ENCODE data around the gene STAB1.

STAB1 gene

DNA sequence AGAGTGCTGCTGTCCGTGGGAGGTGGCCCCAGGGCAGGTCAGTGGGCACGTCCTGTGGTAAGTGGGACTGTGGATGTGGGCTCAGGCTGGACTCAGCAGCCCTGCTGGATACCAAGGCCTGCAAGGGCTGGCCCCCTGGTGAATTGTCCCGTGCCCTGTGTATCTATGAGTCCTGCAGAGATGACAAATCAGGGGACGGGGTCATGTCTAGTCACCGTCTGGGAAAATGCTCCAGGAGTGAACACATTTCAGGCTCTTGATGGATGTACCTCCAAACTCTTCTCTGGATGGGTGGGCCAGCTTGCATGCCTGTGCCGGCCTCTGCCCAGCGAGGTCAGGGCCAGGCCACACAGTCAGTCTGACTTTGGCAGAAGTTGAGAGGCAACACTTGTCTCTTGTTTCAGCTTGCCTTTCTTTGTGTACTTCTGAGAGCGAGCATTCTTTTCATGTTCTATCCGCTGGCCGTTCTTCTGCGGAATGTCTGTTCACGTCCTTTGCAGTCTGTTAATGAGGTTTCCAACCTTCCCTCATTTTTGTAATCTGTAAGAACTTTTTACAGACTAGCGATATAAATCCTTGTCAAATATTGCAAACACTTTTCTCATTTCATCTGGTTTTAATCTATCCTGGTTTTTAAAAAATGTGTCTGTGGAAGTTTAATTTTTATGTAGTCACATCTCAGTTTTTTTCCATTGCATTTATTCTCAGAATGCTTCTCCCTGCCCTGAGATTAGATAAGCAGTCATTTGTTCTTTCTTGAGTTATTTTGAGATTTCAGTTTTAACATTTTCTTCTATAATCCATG lies 11.4 kb upstream of the STAB1 start:
- DNase-seq (ENCODE audit: low spot score) = peak; percentile 66

DNA sequence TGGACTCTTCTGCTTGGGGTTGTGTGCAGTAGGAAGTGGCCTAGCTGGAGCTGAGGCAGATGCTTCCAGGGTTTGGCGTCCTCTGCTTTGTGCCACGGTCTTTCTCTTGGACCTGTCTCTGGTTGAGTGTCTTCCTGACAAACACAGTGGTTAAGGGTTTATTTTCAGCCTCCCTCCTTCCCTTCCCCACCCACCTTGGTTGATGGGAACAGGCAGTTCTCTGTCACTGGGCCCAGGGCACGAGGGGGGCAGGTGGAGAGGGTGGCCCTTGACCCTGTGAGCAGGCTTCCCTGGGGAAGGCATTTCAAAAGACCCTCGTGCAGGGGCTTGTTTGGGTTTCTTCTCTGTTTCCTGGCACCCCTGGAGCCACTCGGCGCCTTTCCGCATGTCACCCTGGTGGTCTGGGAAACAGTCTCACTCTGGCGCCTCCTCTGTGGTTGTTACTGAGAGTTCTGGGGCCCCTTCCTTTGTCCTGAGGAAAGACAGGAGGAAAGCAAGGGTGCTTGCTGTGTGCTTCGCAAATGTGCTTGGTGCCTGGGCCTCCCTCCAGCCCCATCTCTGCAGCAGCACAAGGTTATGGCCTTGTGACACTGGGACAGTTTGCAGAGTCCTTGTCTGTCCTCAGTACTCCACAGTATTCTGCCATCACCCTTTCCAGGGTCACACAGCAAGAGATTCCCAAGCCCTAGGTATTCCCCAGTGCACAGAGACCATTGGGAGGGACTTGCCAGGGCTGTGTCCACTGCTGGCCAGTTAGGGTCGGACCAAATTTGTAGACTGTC lies 10.3 kb upstream of the STAB1 start:
- no peak for DNase-seq (ENCODE audit: low spot score)

DNA sequence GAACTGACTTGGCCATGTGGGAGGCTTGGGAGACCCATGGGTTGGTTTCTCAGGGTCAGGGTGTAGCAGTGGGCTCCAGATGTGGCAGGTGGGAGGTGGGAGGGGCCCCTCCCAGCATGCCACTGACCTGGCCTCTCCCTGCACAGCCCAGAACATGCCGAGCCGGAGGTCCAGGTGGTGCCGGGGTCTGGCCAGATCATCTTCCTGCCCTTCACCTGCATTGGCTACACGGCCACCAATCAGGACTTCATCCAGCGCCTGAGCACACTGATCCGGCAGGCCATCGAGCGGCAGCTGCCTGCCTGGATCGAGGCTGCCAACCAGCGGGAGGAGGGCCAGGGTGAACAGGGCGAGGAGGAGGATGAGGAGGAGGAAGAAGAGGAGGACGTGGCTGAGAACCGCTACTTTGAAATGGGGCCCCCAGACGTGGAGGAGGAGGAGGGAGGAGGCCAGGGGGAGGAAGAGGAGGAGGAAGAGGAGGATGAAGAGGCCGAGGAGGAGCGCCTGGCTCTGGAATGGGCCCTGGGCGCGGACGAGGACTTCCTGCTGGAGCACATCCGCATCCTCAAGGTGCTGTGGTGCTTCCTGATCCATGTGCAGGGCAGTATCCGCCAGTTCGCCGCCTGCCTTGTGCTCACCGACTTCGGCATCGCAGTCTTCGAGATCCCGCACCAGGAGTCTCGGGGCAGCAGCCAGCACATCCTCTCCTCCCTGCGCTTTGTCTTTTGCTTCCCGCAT lies 7.9 kb upstream of the STAB1 start:
- no peak for DNase-seq (ENCODE audit: low spot score)

DNA sequence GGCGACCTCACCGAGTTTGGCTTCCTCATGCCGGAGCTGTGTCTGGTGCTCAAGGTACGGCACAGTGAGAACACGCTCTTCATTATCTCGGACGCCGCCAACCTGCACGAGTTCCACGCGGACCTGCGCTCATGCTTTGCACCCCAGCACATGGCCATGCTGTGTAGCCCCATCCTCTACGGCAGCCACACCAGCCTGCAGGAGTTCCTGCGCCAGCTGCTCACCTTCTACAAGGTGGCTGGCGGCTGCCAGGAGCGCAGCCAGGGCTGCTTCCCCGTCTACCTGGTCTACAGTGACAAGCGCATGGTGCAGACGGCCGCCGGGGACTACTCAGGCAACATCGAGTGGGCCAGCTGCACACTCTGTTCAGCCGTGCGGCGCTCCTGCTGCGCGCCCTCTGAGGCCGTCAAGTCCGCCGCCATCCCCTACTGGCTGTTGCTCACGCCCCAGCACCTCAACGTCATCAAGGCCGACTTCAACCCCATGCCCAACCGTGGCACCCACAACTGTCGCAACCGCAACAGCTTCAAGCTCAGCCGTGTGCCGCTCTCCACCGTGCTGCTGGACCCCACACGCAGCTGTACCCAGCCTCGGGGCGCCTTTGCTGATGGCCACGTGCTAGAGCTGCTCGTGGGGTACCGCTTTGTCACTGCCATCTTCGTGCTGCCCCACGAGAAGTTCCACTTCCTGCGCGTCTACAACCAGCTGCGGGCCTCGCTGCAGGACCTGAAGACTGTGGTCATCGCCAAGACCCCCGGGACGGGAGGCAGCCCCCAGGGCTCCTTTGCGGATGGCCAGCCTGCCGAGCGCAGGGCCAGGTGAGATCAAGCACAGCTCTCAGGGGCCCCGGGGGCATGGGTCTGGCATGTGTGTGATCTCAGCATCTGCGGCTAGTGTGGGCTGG lies 7.1 kb upstream of the STAB1 start:
- DNase-seq (ENCODE audit: low spot score) = no peak

DNA sequence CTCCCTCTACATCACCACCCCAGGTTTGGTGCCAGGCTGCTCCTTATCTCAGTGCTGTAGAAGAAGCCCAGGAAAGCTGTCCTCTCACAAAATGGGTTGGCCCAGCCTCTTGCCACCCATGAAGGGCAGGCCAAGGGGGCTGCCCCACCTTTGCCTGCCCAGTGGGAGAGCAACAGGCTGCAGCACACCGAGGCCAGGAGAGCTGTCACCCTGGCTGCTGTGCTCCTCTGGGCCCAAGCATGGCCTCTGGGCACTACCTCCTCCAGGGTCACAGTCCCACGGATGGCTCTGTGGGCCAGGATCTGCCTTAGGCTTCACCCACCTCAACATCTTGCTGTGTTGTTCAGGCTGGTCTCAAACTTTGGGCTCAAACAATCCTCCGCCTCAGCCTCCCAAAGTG lies 6.4 kb upstream of the STAB1 start:
- DNase-seq (ENCODE audit: low spot score) = no peak

DNA sequence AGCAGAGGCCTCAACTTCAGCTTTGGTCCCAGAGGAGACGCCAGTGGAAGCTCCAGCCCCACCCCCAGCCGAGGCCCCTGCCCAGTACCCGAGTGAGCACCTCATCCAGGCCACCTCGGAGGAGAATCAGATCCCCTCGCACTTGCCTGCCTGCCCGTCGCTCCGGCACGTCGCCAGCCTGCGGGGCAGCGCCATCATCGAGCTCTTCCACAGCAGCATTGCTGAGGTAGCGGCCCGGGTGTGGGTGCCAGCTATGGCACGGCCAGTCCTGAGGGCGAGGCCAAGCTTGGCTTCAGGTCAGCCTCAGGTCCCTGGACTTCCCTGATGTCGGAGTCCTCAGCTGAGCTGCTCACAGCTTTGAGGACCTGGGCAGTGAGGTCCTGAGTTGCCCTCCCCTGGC lies 5.7 kb upstream of the STAB1 start:
- DNase-seq (ENCODE audit: low spot score) = no peak

DNA sequence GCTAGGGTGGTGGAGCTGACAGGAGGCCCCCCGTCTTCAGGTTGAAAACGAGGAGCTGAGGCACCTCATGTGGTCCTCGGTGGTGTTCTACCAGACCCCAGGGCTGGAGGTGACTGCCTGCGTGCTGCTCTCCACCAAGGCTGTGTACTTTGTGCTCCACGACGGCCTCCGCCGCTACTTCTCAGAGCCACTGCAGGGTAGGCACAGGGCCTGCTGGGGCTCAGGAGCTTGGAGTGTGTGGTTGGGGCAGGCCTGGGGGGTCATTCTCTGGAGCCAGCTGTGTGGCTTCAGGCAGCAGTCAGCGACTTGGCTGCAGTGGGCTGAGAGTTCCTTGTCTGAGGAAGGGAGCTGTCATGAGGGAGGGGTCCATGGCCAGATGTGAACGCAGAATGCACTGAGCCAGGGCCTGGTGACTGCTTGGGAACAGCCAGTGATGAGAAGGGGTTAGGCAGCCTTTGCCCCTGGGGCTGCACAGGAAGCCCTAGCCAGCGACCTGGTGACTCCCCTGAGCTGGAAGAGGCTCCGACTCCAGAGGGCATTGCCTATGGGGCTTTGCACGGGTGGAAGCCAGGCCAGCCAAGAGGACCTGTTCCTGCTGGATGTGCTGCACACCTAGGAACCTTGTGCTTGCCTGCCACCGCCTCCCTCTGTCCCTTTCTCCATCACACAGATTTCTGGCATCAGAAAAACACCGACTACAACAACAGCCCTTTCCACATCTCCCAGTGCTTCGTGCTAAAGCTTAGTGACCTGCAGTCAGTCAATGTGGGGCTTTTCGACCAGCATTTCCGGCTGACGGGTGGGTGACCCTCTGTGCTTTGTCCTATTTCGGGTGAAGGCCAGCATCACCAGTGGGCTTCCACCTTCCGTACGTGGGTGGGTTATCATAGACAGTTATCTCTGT lies 4.9 kb upstream of the STAB1 start:
- DNase-seq (ENCODE audit: low spot score) = no peak

DNA sequence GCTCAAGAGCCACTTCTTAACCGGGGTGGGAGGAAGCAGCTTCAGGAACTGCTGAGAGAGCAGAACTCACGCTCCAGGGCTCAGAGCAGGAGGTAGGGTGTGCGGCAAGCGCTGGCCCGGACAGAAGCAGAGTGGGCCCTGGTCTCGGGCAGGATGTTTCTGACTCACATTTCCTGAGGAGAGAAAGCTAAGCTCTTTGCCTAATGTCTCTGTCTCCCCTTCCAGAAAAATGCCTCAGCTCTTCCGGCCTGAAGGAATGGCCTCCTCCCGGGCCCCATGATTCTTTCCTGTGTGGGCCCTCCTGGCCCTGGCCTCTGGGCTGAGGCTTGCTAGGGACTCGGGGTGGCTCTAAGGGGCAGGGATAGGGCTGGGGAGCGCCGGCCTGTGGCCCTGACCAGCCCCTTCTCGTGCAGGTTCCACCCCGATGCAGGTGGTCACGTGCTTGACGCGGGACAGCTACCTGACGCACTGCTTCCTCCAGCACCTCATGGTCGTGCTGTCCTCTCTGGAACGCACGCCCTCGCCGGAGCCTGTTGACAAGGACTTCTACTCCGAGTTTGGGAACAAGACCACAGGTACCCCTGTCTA lies 4.1 kb upstream of the STAB1 start:
- no peak for DNase-seq (ENCODE audit: low spot score)

DNA sequence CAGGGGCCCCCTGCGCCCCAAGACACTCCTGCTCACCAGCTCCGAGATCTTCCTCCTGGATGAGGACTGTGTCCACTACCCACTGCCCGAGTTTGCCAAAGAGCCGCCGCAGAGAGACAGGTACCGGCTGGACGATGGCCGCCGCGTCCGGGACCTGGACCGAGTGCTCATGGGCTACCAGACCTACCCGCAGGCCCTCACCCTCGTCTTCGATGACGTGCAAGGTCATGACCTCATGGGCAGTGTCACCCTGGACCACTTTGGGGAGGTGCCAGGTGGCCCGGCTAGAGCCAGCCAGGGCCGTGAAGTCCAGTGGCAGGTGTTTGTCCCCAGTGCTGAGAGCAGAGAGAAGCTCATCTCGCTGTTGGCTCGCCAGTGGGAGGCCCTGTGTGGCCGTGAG lies 3.1 kb upstream of the STAB1 start:
- no peak for DNase-seq (ENCODE audit: low spot score)

DNA sequence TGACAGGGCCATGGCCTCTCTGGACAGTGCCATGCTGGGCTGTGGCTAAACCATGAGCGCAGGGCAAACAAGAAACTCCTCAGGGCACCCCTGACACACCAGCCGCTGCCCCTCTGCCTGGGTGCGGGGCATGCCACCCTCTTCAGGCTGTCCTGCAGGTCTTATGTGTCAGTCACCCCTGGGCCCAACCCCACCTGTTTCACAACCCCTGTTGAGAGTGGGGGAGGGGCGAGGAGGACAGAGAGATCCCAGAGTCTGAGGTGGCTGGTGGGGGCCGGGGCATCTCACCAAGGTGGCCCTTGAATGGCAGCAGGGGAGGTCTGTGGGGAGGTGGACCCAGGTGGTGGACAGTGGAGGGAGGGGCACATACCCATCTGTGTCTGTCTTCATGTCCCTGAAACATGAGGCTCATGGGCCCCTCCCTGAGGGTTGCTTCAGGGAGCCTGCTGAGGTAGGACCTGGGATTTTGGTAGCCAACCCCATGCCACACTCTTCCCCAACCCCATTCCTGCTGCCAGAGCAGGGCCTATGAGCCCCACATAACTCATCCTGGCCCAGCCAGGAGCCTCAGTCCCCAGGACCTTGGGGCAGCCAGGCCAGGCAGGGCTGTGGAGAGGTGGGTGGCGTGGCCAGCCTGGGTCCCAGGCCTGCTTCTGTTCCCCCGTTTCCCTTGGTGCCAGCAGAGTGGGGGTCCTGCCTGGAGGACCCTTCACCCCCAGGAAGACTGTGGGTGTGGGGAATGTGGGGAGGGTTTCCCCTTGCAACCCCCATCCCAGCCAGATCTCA lies 1.7 kb upstream of the STAB1 start:
- DNase-seq (ENCODE audit: low spot score) = no peak

DNA sequence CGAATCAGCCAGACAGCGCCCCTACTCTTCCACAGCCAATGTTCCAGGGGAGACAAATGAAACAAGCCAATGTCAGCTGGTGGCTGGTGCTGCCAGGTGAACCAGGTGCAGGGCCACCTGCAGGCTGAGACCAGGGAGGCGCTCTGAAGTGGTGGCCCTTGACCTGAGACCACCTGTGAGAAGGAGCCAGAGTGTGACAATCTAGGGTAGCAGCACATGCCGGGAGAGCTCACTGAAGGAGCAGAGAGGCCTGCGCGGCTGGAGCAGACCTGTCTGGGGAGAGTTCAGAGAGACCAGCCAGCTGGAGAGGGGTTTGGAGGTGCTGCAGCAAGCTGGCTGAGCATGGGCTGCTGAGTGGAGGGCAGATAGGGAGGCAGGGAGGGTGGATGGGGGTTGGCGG lies 693 bp upstream of the STAB1 start:
- no peak for DNase-seq (ENCODE audit: low spot score)

DNA sequence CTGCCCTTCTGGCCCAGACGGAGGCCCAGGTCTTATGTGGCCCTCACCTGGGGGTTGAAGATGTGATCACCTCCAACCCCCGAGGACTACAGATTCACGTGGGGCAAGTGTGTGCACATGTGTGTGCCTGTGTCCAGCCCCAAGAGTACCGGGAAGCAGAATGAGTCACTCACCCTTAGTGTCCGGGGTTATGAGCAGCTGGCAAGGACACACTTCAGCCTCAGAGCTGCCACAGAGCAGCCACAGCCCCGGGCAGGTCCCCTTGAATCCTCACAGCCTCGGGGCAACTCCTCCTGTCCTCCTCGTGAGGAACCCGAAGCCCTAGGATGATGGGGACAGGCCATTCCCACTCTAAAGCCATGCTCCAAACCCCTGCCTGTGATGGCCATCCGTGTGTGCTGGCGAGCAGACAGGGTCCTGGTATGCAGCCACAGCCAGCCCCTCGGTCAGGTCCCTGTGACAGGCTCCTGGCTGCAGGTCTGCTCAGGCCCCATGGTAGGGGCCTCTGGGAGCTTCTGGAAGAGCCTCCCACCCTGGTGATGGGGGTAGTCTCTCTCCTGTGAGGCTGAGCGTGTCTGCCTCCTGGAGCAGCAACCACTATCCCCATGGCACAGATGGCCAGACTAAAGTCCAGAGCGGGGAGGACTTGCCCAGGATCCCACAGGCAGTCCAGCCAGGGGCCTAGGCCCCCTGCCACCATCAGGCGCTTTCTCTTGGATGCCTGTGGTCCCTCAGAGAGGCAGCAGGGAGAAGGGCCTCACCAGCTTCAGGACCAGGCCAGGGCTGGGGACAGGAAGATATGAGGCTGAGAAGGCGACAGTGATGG lies 852 bp downstream of the STAB1 start:
- peak; percentile 80 for DNase-seq (ENCODE audit: low spot score)

DNA sequence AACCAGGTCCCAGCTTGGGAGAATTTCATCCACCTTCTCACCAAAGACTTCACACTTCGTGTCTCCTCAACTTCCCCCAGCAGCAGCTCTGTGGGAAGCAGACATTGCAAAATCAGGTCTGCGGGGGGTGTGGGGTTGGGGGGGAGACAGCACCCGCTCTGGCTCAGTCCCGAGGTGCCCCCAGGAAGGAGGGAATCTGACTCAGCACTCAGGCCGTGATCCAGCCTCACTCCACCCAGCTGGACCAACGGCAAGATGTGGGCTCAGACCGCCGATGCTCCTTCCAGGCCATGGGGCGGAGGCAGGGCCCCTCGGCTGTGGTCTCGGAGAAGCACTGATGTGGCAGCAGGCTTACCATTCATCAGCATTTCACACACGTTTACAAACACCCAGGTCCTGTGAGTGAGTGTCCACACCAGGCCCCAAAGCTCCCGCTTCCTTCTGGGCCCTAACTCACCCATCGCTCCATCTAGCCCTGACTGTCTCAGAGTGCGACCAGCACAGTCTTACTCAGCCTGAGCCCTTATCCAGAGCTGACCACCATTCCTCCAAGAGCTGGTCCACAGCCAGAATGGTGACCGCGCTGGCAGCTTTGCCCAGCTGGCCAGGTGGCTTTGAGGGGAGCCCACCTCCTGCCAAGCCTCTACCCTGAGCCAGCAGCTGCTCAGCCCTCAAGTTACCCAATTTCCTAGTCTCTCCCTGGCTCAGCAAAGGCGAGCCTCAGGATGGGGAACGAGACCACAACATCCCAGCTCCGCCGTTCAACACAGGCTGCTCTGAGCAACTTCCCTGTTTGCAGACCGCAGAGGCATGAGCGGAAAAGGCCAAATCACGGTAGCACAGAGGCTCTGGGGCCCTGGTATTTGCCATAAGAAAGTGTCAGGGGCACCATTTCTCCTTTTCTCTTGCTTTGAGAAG lies 3.3 kb downstream of the STAB1 start:
- DNase-seq (ENCODE audit: low spot score) = peak; percentile 87

DNA sequence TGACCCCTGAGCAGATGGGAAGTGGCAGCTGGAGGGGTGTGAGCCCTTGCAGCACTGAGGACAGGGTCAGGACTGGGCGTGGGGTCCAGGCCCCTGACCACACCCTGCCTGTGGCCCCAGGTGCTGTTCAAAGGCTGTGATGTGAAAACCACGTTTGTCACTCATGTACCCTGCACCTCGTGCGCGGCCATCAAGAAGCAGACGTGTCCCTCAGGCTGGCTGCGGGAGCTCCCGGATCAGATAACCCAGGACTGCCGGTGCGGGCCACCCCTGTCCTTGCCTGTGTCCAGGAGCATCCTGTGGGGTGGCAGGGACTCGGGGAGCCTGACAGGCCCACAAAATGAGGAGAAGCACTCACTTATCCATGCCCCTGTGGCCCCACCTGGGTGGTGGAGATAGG lies 5.9 kb downstream of the STAB1 start:
- DNase-seq (ENCODE audit: low spot score) = no peak

DNA sequence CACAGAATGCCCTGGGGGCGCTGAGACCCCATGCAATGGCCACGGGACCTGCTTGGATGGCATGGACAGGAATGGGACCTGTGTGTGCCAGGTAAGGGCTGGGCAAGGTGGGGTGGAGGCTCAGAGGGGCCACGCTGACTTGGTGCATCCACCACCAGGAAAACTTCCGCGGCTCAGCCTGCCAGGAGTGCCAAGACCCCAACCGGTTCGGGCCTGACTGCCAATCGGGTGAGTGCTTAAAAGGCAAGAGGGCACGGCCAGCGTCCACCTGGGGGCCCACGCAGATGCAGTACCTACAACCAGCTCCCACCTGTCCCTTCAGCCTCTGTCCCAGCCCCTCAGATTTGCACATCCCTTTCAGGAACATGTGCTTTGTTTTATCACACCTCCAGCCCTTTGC lies 6.9 kb downstream of the STAB1 start:
- no peak for DNase-seq (ENCODE audit: low spot score)

DNA sequence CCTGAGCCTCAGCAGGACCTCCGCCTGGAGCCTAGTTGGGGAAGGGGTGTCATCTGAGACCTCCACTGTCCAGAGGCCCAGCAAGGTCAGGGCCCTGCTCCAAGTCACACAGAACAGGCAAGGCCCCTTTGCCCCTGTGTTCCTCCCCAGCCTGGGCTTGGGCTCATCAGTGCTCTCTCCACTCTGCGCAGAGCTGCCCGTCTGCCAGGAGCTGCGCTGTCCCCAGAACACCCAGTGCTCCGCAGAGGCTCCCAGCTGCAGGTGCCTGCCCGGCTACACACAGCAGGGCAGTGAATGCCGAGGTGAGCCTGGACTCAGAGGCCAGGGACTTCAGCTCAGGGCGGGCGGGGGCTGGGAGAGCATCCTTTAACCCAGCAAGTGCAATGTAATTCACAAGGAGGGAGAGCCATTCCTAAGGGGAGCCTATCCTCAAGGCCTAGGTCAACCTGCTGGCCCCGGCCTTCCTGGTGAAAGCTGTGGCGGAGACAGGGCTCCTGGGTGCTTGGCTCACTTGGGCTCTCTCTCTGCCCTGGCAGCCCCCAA lies 7.7 kb downstream of the STAB1 start:
- DNase-seq (ENCODE audit: low spot score) = no peak

DNA sequence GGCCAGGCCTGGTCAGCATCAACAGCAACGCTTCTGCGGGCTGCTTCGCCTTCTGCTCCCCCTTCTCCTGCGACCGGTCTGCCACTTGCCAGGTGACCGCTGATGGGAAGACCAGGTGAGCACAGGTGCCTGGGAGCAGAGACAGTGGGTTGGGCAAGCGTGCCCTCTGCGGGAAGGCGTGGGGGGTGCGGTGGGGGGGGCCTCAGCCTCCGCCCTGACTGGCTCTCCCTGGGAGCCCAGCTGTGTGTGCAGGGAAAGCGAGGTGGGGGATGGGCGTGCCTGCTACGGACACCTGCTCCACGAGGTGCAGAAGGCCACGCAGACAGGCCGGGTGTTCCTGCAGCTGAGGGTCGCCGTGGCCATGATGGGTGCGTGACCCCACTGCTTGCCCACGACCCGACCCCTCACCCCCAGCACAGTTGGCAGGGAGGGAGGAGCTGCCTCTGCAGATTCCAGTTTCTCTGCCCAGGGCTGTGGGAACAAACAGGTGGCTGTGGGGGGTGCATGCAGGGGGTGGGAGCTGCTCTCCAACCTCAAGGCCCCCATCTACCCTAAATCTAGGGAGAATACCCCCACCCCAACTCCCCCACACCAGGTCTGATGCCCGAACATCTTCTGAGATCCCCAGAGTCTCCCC lies 8.8 kb downstream of the STAB1 start:
- DNase-seq (ENCODE audit: low spot score) = no peak

Measured in AG08395 (cell line).